Colon (tissue), 2 donors: ENCODE results near the gene SSBP1.
"Not testable (repeated sequence)": the region's sequence is repeated elsewhere in the genome, so short reads cannot be mapped to it uniquely, and the experiment has no call there.

Source experiments
- FAIRE-seq: peaks from 2 replicates; lab custom pipeline; 2012; peaks lifted over from hg19 to GRCh38; lab: Jason Lieb, UNC
- donor health status: control.
- donor health status: control.

The SSBP1 gene

GRCh38 chr7:141709749-141710148 lies 28.4 kb upstream of the SSBP1 start:
- no peak for FAIRE-seq

- FAIRE-seq = no peak
Observed at GRCh38 chr7:141710301-141710700, 27.9 kb upstream of the SSBP1 start.

DNA sequence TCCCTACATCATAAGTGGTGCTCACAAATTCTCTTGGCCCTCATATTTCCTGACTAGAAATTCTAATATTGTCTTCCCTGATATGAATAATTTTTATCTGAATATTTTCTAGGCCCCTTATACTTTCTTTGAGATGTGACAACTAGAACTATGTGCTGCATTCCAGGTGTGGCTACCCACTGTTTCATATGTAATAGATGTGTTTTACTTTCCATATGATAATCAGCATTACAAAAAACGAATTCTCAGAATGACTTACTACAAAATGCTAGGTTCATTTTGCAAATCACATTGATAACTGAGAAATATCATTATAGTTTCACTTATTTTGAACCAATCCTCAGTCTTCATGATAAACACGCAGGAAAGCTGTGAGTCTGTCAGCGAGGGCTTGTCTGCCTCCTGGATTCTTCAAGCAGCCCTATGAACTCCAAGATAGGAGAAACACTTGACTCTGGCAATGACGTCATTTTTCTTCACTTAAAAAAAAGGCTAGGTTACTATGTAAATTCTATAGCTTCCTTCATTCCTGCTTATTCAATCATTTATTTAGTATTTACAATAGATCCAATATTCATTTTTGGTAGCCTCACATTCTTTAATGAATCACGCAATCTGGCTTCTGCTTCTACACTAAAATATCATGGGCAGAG lies 25.4 kb upstream of the SSBP1 start:
- no peak for FAIRE-seq

GRCh38 chr7:141713890-141714289 lies 24.3 kb upstream of the SSBP1 start:
- no peak for FAIRE-seq

DNA sequence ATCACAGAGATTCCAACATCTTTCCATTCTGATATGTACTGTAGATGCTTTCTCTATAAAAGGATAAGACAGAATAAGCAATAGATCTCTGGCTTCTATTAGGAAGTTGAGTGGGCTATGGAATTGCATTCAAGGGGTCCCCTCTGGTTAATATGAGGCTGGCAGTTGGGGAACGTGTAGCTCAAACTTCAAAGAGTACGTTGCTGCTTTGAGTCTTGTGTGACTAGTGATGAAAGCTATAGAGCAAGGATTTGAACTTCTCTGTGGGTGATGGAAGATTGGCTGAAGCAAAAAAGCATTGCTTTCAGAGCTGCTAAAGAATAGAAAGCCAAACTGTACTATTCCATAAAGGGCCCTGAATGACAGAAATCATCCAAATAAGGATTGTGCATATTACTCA lies 23.6 kb upstream of the SSBP1 start:
- FAIRE-seq = no peak

DNA sequence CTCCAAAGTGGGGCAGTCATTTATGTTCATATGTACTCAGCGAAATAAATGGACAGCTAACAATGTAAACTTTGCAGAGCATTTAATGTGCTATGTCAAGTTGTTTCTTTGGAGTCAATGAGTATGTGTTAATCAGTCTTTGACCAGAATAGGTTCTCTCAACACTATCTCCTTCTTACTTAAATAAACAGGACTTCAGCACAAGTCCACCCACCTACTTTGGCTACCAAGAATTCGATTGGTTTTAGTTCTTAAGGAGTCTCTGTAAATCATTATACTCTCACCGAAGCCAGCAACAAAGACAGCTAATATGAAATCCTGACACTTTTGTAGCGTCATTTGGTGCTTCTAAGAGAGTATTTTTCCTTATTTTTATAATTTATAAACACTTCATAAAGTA lies 23.1 kb upstream of the SSBP1 start:
- FAIRE-seq = no peak

DNA sequence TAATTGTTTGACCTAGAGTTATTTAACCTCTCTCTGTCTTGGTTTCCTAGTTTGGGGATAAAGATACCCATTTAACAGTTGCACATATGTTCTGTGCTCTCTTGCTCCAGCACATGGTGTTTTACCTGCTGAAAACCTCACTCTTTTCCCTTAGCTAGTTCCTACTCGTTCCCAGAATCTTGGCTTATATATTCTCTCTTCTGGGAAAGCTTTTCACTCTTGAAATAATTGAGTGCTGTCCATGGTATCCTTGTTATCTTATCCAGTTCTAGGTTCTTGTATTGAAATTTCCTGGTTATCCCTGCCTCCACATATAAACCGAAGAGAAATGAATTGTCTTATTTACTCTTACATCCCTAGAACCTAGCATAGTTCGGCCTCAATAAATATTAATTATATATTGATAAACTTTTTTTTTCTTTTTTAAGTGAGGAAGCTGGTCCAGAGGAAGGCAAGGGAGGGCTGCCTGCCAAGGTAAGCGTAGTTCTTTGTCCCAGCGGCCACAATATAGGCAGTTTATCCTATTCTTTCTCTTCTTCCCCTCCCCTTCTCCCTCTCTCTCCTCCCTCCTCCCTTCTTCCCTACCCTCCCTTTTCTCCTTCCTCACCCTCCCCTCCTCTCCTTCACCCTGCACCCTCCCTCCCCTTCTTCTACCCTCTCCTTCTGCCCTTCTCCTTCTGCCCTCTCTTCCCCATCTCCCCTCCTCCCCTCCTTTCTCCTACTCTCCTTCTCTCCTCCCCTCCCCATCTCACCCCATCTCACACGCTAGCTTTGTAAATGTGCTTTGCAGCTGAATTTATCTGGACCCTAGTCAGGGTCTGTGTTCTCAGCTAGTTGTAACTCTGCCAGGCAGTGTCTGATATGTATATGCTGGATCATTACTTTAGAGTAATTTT lies 22.1 kb upstream of the SSBP1 start:
- FAIRE-seq = no peak

GRCh38 chr7:141717450-141717849 lies 20.7 kb upstream of the SSBP1 start:
- no peak for FAIRE-seq

DNA sequence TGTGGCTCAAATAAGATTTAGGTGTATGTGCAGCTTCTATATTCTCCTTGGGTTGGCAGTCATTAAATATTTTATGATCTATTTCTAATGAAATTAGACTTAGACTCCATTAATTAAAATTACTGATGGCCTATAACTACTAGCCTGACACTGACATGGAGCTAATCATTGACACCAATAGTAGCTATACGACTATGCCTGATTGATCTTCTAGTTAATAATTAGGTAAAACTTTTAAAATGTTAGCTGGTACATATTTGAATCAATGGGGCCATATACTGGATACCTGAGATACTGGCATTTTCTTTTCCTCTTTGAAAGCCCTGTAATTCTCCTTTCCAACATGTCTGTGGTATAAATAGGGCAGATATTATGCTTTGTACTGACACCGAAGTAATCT lies 15.6 kb upstream of the SSBP1 start:
- no peak for FAIRE-seq

- no peak for FAIRE-seq
Observed at GRCh38 chr7:141729020-141729419, 9.1 kb upstream of the SSBP1 start.

DNA sequence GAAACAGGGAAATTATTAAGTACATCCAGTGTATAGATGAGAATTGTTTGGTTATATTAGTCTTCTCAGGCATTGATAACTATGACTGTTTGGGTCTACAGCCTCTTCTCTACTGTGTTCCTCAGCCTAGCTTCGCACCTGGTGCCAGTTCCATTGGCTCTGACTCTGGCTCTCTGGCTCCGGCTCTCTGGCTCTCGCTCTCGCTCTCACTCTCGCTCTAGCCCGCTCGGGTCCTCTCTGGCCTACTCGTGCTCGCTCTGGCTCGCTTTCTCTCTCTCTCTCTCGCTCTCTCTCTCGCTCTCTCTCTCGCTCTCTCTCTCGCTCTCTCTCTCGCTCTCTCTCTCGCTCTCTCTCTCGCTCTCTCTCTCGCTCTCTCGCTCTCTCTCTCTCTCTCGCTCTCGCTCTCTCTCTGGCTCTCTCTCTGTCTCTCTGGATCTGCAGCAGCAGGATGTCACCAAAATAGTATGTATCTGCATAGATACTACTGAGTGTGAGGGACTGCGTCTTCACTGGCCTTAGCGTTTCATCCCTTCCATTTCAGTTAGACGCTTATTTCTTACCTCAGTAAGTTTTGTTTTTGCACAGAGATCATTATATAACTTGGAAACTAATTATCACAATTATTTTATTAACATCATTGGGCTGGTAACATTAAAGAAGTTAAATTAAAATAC lies 6.5 kb upstream of the SSBP1 start:
- no peak for FAIRE-seq

- no peak for FAIRE-seq
Observed at GRCh38 chr7:141737118-141737835, 881 bp upstream of the SSBP1 start.

DNA sequence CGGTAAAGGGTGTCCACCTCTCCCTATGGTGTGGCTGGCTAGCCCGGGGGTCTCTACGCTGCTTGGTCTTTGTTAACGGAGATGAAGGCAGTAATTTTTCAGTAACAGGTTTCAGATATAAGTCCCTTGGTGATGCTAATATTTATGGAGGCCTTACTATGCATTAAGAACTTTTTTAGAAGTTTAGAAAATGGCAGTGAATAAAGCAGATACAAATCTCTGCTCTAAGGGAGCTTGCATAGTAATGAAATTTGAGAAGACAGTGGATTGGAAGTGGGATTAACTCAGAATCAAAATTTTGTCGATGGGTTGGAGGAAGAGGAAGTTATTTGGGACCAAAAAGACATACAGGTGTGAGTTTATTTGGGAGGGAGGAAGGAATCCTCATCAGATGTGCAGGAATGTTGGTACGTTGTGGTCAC lies 445 bp downstream of the SSBP1 start:
- FAIRE-seq = no peak

DNA sequence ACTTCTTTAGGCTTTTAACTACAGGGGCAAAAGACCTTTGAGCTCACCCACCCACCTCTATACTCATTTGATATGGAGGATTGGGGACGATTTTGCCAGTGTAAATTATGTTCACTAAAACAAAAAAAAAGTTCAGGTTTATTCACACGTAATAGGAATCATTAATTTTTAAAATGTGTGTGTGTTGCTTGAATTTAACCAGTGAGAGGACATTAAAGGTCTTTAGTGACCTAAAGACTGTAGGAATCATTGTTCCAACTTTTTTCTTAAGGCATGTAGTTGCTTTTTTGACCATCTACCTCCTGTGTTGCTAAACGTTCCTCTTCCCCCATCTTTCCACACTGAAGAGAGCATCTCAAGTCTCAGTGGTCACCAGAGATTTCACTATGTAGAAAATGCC lies 1.1 kb downstream of the SSBP1 start:
- FAIRE-seq = no peak

DNA sequence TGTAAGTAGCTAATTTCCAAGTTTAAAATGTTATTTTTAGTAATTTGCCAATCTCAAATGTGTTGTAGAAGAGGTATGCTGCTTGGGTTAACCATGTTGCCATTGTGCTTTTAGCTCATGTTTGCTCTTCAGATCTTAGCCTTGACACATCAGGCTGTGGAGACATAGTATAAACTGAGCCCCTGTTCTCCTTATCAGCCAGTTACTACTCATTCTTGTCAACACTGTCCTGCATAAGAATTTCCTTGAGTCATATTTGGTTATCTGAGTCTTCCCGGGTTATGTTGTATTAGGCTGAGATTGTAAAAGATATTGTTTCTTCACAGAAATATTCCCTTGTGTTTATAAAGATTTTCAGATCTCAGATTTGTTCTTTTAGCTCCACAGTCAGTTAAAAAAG lies 4.1 kb downstream of the SSBP1 start:
- no peak for FAIRE-seq

- no peak for FAIRE-seq
Observed at GRCh38 chr7:141744131-141744530, 6.0 kb downstream of the SSBP1 start.

GRCh38 chr7:141748396-141748795 lies 10.2 kb downstream of the SSBP1 start:
- FAIRE-seq = no peak

GRCh38 chr7:141751904-141752303 lies 13.7 kb downstream of the SSBP1 start:
- FAIRE-seq = not testable (repeated sequence)

DNA sequence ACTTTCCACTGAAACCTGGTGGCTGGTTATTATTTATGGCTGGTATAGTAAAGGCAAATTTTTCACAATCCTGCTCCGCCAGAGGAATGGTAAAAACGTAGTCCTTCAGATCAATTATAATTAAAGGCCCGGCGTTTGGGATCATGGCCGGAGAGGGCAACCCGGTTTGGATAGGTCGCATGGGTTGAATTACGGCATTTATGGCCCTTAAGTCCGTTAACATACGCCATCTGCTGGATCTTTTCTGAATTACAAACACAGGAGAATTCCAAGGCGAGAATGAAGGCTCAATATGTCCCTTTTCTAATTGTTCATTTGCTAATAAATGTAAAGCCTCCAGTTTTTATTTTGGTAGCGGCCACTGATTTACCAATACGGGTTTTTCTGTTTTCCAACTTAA lies 14.5 kb downstream of the SSBP1 start:
- no peak for FAIRE-seq

- no peak for FAIRE-seq
Observed at GRCh38 chr7:141754939-141755338, 16.8 kb downstream of the SSBP1 start.

- no peak for FAIRE-seq
Observed at GRCh38 chr7:141763797-141764196, 25.6 kb downstream of the SSBP1 start, which contains the start of gene TAS2R3. TSS of gene TAS2R3 (plus strand) at chr7:141764097. CDS start at chr7:141764159, 62 bp downstream.

DNA sequence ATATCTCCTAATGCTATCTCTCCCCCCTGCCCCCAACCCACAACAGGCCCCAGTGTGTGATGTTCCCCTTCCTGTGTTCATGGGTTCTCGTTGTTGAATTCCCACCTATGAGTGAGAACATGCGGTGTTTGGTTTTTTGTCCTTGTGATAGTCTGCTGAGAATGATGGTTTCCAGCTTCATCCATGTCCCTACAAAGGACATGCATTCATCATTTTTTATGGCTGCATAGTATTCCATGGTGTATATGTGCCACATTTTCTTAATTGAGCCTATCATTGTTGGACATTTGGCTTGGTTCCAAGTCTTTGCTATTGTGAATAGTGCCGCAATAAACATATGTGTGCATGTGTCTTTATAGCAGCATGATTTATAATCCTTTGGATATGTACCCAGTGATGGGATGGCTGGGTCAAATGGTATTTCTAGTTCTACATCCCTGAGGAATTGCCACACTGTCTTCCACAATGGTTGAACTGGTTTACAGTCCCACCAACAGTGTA lies 32.0 kb downstream of the SSBP1 start:
- not testable (repeated sequence) for FAIRE-seq
